Ammon's horn (tissue), 1 donor: ENCODE data around the gene ALG11.
A peak's percentile ranks its signal among the peaks of the same experiment; 100 is the strongest.

Source experiments
- DNase-seq: peaks from one replicate; pipeline ENCODE4 v3.0.0-alpha.2; 2016; ENCODE audit warnings: low spot score

The ALG11 gene

DNA sequence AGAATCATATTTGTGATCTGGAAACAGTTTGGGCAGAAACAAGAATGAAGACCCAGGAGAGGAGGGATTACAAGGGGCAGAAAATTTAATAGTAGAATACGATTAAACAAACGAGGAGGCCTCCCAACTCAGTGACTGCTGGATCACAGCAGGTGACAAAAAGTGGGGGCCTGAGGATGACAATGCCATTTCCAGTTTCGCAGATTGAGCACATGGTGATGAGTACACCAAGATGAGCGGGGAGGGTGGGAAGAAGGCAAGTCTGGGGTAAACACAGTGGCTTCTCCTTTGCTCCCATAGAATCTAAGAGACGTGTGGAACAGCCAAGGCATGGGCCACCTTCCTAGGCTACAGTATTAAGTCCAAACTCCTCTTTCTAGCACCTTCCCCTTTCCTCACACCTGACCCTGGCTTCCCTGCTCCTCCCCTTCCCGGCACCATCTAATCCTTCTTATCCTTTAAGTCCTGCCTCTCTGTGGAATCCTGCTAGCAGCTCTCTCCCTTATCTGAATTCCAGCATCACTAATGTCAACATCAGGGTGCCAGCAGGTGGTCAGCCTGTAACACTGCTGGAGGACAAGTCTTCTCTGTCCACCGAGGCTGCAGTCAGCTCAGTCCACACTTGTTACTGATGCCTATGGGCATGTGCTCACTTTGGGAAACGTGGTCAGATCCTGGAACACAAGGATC is 14.4 kb upstream of the ALG11 start:
- DNase-seq: no peak

DNA sequence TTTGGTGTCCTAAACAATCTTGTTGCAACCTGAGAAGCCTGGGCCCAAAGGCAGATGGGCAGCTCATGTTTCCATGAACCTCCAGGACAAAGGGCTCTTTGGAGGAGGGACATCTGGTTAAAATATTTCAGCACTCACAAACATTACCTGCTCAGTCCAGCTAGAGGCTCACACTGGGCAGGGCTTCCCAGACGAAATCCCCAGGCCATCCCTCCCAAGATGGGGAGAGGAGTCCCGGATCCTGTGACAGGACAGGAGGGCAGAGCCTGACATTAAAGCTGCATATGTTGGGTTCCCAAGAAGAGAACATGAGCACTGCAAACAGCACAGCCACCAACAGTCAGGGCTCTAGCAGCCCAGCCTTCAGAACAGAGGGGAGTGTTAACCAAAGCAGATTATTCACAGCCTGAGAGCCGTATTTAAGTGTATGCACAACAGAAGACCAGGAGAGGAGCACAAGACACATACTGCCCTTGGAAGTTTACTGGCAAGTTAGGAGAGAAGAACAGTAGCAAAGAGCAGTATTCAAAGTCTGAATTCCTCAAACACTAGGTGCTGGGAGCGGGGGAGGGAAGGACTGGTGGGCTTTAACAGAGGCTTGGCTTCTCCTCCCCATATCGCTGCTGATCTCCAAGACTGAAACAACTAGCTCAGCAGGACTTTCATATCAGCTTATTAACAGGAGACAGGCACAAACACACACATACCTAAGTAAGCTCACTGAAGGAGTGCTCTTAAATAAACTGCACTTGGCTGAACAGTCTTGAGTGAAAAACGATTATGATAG is 13.3 kb upstream of the ALG11 start:
- DNase-seq: no peak

DNA sequence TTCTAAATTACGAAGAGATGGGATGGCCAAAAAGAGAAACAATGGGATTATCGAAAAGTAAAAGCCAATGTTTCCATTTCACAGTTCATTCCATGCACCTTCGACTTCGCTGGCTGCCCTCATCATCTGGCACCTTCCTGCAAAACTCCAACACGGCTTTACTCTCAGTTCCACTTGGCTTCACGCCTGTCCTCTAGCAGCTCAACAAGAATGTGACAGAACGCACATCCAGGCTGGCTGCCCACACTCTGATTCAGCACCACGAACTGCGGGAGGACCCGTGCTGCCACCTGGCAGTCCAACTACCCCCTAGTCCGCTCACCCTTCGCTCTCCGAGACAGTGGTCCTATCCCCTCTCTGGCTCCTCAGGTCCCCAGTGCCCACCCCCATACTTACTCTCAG is 12.7 kb upstream of the ALG11 start:
- peak; percentile 60 for DNase-seq

DNA sequence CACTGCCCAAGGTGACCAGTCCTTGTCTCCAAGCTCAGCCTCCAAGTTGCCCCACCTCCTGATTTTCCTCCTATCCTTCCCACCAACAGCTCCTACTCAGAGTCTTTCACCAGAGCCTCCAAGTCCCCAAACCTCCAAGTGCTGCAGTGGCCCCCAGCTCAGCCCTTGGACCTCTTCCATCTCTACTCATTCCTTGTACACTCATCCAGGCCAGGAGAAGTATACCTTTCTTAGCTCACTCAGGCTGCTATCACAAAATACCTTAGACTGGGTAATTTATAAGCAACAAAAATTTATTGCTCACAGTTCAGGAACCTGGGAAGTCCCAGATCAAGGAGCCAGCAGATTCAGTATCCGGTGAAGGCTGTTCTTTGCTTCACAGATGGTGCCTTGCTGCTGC is 12.3 kb upstream of the ALG11 start:
- DNase-seq: no peak

DNA sequence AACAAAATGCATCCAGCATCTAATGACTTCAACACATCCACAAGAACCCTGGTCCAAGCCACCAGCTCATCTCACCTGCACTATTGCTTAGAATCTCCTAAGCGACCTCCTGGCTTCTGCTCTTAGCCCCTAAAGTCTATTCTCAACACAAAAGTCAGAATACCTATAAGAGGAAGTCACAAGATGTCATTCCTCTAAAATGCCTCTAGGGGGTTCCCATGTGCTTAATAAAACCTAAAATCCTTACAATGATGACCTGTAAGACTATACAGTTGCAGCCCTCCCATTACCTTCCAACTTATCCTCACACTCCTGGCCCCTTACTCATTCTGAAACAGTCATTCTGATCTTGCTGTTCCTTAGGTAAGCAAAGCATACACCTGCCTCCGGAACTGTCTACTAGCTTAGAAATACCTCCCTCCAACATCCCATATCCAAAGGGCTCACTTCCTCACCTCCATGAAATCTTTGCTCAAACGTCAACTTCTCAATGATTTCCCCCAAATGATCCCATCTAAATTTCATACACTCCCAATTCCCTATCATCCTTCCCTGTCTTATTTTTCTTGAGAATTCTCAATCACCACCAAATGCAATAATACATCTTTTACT is 11.0 kb upstream of the ALG11 start:
- peak; percentile 18 for DNase-seq

DNA sequence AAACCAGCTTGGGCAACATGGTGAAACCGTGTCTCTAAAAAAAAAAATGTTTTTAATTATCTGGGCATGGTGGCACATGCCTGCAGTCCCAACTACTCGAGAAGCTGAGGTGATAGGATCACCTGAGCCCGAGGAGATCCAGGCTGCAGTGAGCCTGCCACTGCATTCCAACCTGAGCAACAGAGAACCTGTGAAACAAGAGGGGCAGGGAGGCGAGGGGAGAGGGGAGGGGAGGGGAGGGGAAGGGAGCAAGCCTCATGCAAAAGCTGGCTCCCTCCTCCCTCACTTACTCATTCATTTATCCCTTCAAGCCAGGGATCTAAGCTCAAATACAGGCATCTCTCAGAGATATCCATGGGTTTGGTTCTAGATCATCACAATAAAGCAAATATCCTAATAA is 9.8 kb upstream of the ALG11 start:
- no peak for DNase-seq

DNA sequence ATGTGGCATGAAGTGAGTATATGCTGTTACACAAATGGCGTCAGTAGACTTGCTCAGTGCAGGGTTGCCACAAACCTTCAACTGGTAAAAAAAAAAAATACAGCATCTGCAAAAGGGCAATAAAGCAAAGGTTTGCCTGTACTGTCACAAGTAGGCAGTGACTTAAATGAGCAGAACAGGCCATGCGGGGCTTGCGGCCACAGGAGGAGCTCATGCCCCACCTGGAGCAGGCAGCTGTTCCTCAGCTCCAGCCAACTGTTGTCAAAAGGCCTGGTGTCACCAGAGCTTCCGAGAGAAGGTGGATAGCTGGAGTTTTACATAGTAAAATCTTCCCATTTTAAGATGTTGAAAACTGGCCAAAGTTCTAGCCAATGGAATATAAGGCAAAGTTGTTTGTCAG is 8.7 kb upstream of the ALG11 start:
- no peak for DNase-seq

DNA sequence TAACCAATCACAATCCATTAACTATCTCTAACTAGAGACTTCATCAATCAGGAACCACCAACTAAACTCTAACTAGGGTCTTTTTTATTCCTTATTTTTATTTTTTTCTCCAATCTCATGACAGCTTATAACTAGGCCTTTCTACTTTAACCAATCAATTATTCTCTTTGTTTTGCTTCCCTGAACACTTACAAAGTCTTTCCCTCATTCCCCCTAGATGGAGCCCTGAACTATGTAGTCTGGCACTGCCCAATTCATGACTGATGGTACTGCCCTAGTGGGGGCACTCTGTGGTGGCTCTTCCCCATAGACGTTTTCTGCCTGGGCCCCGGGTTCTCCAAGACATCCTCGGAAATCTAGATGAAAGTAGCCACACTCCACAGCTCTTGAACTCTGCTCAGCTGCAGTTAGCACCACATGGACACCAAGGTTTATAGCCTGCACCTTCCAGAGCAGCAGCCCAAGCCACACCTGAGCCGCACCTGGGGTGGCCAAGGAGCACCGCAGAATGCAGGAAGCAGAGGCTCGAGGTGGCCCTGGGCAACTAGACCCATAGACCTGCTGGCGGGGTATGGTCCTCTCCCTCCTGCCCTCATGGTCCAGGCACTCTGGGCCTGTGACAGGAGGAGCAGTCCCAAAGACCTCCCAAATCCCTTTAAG is 7.6 kb upstream of the ALG11 start:
- DNase-seq: no peak

DNA sequence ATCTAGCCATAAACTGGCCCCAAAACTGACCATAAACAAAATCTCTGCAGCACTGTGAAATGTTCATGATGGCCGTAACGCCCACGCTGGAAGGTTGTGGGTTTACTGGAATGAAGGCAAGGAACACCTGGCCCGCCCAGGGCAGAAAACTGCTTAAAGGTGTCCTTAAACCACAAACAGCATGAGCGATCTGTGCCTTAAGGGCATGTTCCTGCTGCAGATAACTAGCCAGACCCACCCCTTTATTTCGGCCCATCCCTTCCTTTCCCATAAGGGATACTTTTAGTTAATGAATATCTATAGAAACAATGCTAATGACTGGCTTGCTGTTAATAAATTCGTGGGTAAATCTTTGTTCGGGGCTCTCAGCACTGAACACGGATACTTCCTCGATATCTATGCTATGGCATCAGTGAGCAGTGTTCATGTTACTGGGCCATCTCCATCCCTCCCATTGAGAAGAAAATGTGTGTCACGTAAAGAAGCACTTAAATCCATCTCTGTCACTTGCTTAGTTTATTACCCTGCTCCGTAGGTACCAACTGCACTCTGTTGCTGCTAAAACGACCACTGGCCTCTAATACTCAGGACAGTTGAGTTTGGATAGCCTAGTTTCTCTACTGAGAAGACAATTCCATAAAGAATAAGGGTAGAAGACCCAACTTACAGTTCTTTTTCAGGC is 6.2 kb upstream of the ALG11 start:
- DNase-seq: no peak

DNA sequence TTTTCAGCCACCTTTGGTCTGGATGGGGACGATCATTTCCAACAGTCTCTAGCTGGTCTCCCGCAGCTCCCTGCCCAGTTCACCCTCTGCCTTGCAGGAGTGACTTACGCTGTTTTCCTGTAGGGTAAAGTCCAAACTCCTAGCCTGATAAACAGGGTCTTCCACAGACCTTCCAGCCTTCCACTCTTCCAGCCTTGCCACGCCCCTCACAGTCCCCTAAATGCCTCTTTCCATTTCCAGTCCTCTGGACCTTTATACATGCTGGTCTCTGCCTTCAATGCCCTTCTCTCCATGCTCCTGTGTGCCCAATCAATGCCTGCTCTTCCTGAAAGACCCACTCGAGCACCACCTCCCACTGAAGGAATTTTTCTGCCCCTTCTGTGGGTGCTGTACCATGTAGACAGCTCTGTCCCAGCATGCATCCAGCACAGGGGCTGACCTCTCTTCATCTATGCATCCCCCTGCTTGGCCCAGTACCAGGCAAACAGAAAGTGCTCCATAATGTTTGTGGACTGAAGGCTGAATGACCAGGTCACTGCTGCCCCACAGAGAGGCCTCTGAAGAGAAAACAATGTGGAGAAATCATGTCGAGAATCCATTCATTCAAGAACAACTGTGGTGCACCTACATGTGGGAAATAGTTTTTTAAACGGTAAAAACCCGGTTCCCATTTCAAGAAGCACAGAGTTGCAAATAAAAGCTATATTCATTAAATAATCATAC is 5.5 kb upstream of the ALG11 start:
- no peak for DNase-seq

DNA sequence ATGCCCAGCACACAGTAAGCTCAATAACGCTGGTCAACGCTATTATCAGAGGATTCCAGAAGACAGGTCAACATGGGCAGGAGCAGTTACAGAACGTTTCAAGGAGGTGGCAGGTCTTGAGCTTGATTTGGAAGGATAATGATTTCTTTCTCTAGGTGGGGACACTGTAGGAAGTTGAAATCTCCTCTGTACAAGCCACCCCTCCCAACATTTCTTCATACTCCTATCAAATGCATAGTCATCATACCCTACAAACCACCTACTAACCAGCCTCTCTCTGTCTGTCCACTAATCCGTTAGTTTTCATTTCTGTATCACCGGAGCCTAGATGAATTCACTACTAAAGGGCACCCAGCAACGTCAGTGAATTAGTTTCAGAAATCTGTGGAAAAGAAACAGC is 2.3 kb upstream of the ALG11 start:
- DNase-seq: no peak

DNA sequence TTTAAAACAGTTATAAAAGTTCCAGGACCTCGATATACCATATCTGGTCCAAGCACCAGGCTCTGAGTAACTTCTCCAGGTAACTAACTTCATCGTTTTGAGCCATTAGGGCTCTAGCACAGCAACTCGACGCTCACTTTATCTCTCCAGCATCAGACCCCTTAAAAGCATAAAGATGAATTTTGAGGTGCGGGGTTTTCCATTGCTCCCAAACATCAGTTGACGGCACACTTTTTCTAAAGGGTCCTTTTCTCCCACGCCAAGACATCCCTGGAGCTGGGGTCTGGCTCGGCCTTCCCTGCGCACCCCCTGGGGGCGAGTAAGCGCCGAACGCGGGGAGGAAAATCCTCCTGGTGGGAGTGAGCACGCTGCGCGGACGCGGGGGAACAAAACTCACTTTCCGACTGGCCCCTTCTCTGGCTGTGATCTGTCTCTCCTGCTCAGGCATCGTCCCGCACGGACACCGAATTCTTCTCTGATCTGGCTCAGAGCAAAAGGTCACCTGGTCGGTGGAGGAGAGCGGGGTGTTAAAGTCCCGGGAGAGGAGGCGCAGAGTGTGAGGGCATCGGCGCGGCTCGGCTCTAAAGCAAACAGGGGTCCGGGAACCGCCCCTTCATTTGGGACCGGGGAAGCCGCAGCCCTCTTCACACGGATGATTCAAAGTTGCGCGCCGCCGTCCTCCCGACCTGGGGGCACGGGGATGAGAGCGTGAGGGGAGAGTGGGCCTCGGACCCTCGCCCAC is 1.1 kb upstream of the ALG11 start, which contains the start of gene ATP7B:
ATP7B (minus strand) TSS at position 561 of the 742 bp plus-strand sequence; CDS start at position 448, 113 bp downstream.
- DNase-seq: no peak

DNA sequence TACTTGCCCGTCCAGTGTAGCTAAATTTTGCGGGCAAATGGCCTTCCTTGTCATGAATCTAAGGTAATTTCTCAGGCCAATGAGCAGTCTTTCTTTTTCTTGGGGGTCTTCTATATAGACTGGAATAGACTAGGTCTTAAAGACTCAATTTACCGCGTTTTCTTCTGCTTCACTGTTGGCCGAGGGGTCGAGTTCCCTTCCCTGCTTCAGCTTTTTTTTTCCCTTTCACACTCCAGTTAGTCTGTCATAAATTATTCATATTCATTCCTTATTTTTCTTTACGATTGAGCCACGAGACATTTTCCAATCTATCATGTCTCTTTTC is 276 bp downstream of the ALG11 start:
- no peak for DNase-seq

DNA sequence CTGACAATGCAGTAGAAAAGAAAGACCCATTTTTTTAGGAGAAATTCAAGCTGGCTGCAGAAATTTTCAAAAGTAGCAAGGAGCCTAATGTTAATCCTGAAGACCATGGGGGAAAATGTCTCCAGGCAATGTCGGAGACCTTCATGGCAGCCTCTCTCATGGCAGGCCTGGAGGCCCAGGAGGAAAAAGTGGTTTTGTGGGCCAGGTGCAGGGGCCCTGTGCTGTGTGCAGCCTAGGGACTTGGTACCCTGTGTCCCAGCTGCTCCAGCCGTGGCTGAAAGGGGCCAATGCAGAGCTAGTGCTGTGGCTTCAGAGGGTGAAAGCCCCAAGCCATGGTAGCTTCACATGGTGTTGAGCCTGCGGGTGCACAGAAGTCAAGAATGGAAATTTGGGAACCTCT is 4.1 kb downstream of the ALG11 start:
- DNase-seq: no peak

DNA sequence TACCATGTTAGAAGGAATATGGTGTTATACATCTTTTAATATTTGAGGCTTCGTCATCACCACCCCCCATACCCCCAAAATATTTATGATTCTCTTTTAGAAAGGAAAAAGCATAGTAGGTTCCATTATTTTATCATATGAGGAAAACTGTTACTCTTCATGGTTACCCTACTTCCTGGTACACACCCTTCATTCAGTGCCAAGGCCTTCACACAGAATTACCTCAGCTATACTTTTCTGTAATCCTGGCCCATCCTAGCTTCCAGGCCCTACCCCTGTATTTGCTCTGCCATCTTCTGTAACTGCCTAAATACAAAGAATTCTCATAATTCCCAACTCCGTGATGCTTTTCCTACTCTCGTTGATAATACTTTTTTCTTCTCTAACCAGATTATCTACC is 8.0 kb downstream of the ALG11 start:
- DNase-seq: no peak

DNA sequence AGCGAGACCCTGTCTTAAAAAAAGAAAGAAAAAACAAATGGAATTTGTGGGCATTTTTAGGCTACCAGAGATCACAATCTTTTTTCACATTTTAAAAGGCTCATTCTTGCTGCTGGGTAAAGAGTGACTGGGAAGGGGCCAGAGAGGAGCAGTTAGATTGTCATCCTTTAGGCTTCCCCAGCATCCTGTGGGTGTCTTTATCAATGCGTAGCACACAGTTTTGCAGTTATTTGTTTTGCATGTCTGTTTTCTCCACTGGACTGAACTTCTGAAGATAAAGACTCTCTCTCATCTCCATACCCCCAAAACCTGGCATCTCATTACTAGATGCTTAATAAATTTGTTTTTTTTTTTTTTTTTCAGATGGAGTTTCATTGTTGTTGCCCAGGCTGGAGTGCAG is 10.2 kb downstream of the ALG11 start:
- no peak for DNase-seq

DNA sequence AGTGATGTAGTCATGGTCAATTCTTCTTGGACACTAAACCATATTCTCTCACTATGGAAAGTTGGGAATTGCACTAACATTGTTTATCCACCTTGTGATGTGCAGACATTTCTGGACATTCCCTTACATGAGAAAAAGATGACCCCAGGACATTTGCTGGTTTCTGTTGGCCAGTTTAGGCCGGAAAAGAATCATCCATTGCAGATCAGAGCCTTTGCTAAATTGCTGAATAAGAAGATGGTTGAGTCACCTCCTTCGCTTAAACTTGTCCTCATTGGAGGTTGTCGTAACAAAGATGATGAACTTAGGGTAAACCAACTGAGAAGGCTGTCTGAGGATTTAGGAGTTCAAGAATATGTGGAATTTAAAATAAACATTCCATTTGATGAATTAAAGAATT is 12.3 kb downstream of the ALG11 start, which contains the start of gene UTP14C:
UTP14C (plus strand) TSS at position 211 of the 400 bp plus-strand sequence. CDS start 4,114 bp downstream, outside the sequence.
- no peak for DNase-seq

DNA sequence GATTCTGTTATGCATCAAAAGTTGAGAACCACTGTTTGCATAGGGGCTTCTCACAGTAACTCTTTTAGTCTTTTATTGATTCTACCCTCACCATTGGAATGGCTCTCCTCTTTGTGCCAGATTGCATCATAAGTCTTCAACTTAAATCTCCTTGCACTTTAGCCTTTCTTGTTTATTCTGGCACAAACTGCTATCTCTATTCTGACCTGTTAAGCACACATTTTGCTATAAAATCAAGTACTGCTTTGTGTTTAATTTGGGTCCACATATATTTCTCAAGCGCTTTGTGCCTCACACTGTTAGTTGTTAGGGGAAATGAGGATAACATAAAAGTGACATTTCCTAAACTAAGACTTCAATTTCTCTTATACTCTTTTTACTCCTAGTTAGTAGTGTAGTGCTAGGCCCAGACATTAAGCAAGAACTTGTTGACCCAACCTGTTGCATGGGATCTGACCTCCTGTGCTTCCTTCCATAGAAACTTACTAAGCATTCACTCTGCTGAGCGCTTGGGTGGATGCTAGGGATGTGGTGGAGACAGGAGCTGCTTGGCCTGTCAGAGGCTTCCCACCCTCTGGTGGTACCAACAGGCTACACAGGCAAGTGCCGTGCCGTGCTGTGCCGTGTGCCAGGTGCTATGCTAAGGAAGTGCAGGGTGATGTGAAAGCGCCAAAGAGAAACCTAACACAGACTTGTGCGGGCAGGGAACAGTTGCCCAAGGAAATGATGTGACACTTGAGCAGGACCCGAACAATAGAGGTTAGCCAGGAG is 13.5 kb downstream of the ALG11 start:
- DNase-seq: no peak

DNA sequence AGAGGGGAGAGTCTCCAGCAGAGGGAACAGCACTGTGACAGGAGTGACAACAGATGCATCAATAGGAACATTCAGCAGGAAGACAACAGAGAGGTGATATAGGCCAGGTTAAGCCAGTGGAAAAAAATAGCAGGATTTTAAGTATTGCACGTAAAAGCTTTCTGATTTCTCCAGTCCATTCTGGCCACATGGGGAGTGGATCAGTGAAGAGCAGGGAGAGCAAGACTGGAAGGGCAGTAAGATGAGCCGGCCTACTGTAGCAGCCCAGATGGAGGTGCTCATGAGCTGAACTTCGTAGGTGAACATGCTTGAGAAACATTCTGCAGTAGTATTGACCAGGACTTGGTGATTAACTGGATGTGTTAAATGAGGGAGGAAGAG is 14.0 kb downstream of the ALG11 start:
- DNase-seq: no peak

DNA sequence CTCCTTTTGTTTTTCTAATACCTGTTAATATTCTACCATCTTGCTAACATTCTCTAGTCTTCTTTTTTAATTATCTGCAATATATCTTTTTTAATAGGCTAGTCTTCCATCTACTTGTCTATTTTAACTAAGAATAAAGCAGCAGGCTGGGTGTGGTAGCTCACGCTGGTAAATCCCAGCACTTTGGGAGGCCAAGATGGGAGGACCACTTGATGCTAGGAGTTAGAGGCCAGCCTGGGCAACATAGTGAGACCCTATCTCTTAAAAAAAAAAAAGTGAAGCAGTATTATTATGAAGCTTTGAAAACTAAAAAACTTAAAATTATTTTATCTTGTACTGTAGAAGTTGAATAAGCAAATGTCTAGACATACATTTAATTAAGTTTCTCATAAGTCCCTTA is 15.6 kb downstream of the ALG11 start:
- no peak for DNase-seq
